Loucy (cell line): Measurements from ENCODE around the gene VIPR2.

ENCODE experiments used
- H2AFZ ChIP-seq: fragments of 200-600 bp; sonication (generic); 2 replicates; pipeline ENCODE4 v1.6.0; 2016; ENCODE audit warnings: antibody characterized with exemption, mild to moderate bottlenecking, low read length, moderate library complexity
- H3F3A ChIP-seq: fragments of 200-600 bp; 2 replicates; pipeline ENCODE4 v1.6.0; 2016; ENCODE audit warnings: antibody characterized with exemption, low read depth, mild to moderate bottlenecking
- H3K27me3 ChIP-seq: fragments of 200-600 bp; sonication (generic); 2 replicates; pipeline ENCODE4 v1.6.1; 2014; ENCODE audit warnings: low read length, mild to moderate bottlenecking; ENCODE audit not compliant: insufficient read depth, poor library complexity, severe bottlenecking
- H3K36me3 ChIP-seq: fragments of 200-600 bp; sonication (generic); 2 replicates; pipeline ENCODE4 v1.6.1; 2016; ENCODE audit warnings: low read length; ENCODE audit not compliant: insufficient read depth
- H3K4me1 ChIP-seq: fragments of 200-600 bp; sonication (generic); 2 replicates; pipeline ENCODE4 v1.5.1; 2014; ENCODE audit warnings: low read length, mild to moderate bottlenecking; ENCODE audit not compliant: insufficient read depth, poor library complexity, severe bottlenecking
- H3K4me2 ChIP-seq: fragments of 200-600 bp; sonication (generic); 2 replicates; pipeline ENCODE4 v1.6.0; 2014; ENCODE audit warnings: antibody characterized with exemption, low read length, low read depth, mild to moderate bottlenecking; ENCODE audit not compliant: poor library complexity, severe bottlenecking
- H3K4me3 ChIP-seq: fragments of 200-600 bp; sonication (generic); 2 replicates; pipeline ENCODE4 v1.5.1; 2014; ENCODE audit warnings: low read length, mild to moderate bottlenecking, mixed read lengths; ENCODE audit not compliant: poor library complexity, severe bottlenecking
- H3K79me2 ChIP-seq: fragments of 200-600 bp; sonication (generic); 2 replicates; pipeline ENCODE4 v1.6.1; 2014; ENCODE audit warnings: low read length; ENCODE audit not compliant: insufficient read depth
- H3K9ac ChIP-seq: fragments of 200-600 bp; sonication (generic); 2 replicates; pipeline ENCODE4 v1.6.0; 2014; ENCODE audit warnings: mild to moderate bottlenecking, low read depth, low read length, moderate library complexity; ENCODE audit not compliant: poor library complexity, severe bottlenecking
- H3K9me2 ChIP-seq: fragments of 200-600 bp; sonication (generic); replicated peaks from 2 replicates; pipeline ENCODE4 v1.6.1; 2016; ENCODE audit warnings: low read depth, low read length, mixed read lengths
- H3K9me3 ChIP-seq: fragments of 200-600 bp; sonication (generic); 2 replicates; pipeline ENCODE4 v1.6.1; 2014; ENCODE audit warnings: mild to moderate bottlenecking, antibody characterized with exemption, low read length, low read depth; ENCODE audit not compliant: insufficient read depth
- H4K20me1 ChIP-seq: fragments of 200-600 bp; sonication (generic); 2 replicates; pipeline ENCODE4 v1.6.0; 2014; ENCODE audit warnings: antibody characterized with exemption, low read length, mild to moderate bottlenecking; ENCODE audit not compliant: insufficient read depth, poor library complexity, severe bottlenecking
- CTCF ChIP-seq: fragments of 200-600 bp; sonication (generic); conservative IDR thresholded peaks from 2 replicates; pipeline ENCODE4 v1.5.1; 2014; ENCODE audit warnings: mild to moderate bottlenecking, antibody characterized with exemption, low read length
- EZH2phosphoT487 ChIP-seq: fragments of 200-600 bp; IDR thresholded peaks from 2 replicates; pipeline ENCODE4 v1.6.1; 2018; ENCODE audit warnings: antibody characterized with exemption, mild to moderate bottlenecking, moderate library complexity, borderline replicate concordance

Gene VIPR2

GRCh38 chr7:159068893-159069448 lies 75.7 kb downstream of the VIPR2 start:
- H3K4me2 ChIP-seq = no peak overlapping the region
- peaks cover 10% of the 10 kb centered on the region; the same call in 1 of the 2 replicates for H3K9me3 ChIP-seq

GRCh38 chr7:159068488-159068811 lies 76.2 kb downstream of the VIPR2 start:
- H3K4me1 ChIP-seq = peaks cover 11% of the 10 kb centered on the region
- H3K9me2 ChIP-seq = no peaks in the 10 kb centered on the region
- no peaks in the 10 kb centered on the region for H3K27me3 ChIP-seq
- peaks cover 10% of the 10 kb centered on the region; the same call in 1 of the 2 replicates for H3K9me3 ChIP-seq
- no peak for TF ChIP-seq CTCF
- no peak for TF ChIP-seq EZH2phosphoT487
- H3K9ac ChIP-seq = no peak overlapping the region
- no peaks in the 10 kb centered on the region for H4K20me1 ChIP-seq
- no peak overlapping the region for H3K4me3 ChIP-seq
- no peaks in the 10 kb centered on the region for H3K79me2 ChIP-seq
- H3K36me3 ChIP-seq = no peaks in the 10 kb centered on the region
- H2AFZ ChIP-seq = no peak overlapping the region
- H3K4me2 ChIP-seq = no peak overlapping the region
- no peaks in the 10 kb centered on the region for H3F3A ChIP-seq

More at GRCh38 chr7:159068893-159069448, 75.7 kb downstream of the VIPR2 start:
- Histone ChIP-seq H3K36me3 (no peaks in the 10 kb centered on the region), H3F3A (no peaks in the 10 kb centered on the region), H2AFZ (no peak overlapping the region), H3K79me2 (no peaks in the 10 kb centered on the region), H4K20me1 (no peaks in the 10 kb centered on the region), H3K4me1 (peaks cover 11% of the 10 kb centered on the region), H3K9me2 (no peaks in the 10 kb centered on the region), H3K27me3 (no peaks in the 10 kb centered on the region), H3K4me3 (no peak overlapping the region), H3K9ac (no peak overlapping the region)
- TF ChIP-seq CTCF (no peak), EZH2phosphoT487 (no peak)

- no peak overlapping the region for H3K9ac ChIP-seq
- H3K9me2 ChIP-seq = no peaks in the 10 kb centered on the region
- H3K4me2 ChIP-seq = no peak overlapping the region
- TF ChIP-seq EZH2phosphoT487 = no peak
- no peak for TF ChIP-seq CTCF
- H3K27me3 ChIP-seq = no peaks in the 10 kb centered on the region
- H3K36me3 ChIP-seq = no peaks in the 10 kb centered on the region
- no peaks in the 10 kb centered on the region for H4K20me1 ChIP-seq
- H3K79me2 ChIP-seq = no peaks in the 10 kb centered on the region
- H3K9me3 ChIP-seq = peaks cover 10% of the 10 kb centered on the region; the same call in 1 of the 2 replicates
- no peaks in the 10 kb centered on the region for H3F3A ChIP-seq
- H3K4me3 ChIP-seq = no peak overlapping the region
- H3K4me1 ChIP-seq = peaks cover 11% of the 10 kb centered on the region
- H2AFZ ChIP-seq = no peak overlapping the region
Observed at GRCh38 chr7:159067576-159068487, 76.8 kb downstream of the VIPR2 start.
